K562 (cell line): ENCODE data around the gene PTPRG. TPM values are rescaled to one million over a fixed set of nuclear protein-coding genes. Genes with fewer than 3 reads are reported as not detected.

ENCODE experiments used
- ATAC-seq: fragments of 200-7000 bp; cut with Tn5 transposase; 3 replicates; pipeline ENCODE4 v1.9.1; 2020; ENCODE audit warnings: moderate library complexity
- BruUV-seq: library from RNA; stranded (reverse); fragments of 400-500 nt; replicated peaks from 2 replicates; lab custom pipeline; 2021; lab: Mats Ljungman, UMichigan
- CTCF ChIA-PET: fragments of 300-600 bp; formaldehyde crosslinking; extraction: SDS; loops from one replicate; lab custom pipeline; 2021; ENCODE audit warnings: low intra/inter-chr PET ratio; lab: Yijun Ruan, JAX
- POLR2A ChIA-PET: fragments of 300-600, 350-650 bp; sonication (Branson Sonifier 250); formaldehyde crosslinking; extraction: SDS; loops from one replicate; lab custom pipeline; 2021; ENCODE audit warnings: antibody characterized with exemption, inconsistent platforms; lab: Yijun Ruan, JAX
- DNase-seq, 4 experiments: peaks; one replicate each; pipeline versions ENCODE4 v3.0.0 to v3.0.0-alpha.2; 2011 to 2018; ENCODE audit warnings: low spot score in 3 of 4, mixed read lengths in 3 of 4; ENCODE audit errors: extremely low read depth in 1 of 4
- FAIRE-seq: peaks from 2 replicates; lab custom pipeline; 2011; peaks lifted over from hg19 to GRCh38; lab: Jason Lieb, UNC
- H2AFZ ChIP-seq: 2 replicates; pipeline ENCODE4 v1.6.0; 2011; ENCODE audit warnings: low read depth, low read length, control low read depth, inconsistent platforms
- H3K27ac ChIP-seq: fragments of 200-600 bp; 3 replicates; pipeline ENCODE4 v1.8.0; 2011; ENCODE audit warnings: low read depth, mild to moderate bottlenecking, control low read depth, inconsistent platforms, low read length, moderate library complexity, mixed read lengths; ENCODE audit errors: extremely low read depth
- H3K27me3 ChIP-seq, 2 experiments: fragments of 300-600 bp in 1 of 2; 2 replicates in 1 of 2; 3 replicates in 1 of 2; pipeline versions ENCODE4 v1.6.0 to v1.8.0; 2011; ENCODE audit warnings: inconsistent platforms in 2 of 2, low read length in 2 of 2, mild to moderate bottlenecking in 1 of 2, mixed read lengths in 1 of 2, moderate library complexity in 1 of 2; ENCODE audit not compliant: control insufficient read depth in 2 of 2, insufficient read depth in 2 of 2
- H3K36me3 ChIP-seq: fragments of 300-600 bp; 3 replicates; pipeline ENCODE4 v1.8.0; 2011; ENCODE audit warnings: mild to moderate bottlenecking, low read length, inconsistent platforms; ENCODE audit not compliant: control insufficient read depth, insufficient read depth
- H3K4me1 ChIP-seq, 2 experiments: fragments of 200-600 bp in 1 of 2; replicated peaks in 1 of 2; 2 replicates in 1 of 2; 3 replicates in 1 of 2; pipeline versions ENCODE4 v1.5.1 to v1.8.0; 2011; ENCODE audit warnings: inconsistent platforms in 2 of 2, low read length in 2 of 2, mild to moderate bottlenecking in 1 of 2, mixed read lengths in 1 of 2, moderate library complexity in 1 of 2; ENCODE audit not compliant: control insufficient read depth in 2 of 2, insufficient read depth in 2 of 2
- H3K4me2 ChIP-seq: 2 replicates; pipeline ENCODE4 v1.6.1; 2011; ENCODE audit warnings: low read length, control low read depth, inconsistent platforms, mixed read lengths; ENCODE audit not compliant: insufficient read depth
- H3K4me3 ChIP-seq: fragments of 200-600 bp; sonication (generic), shearing (Covaris generic); 2 replicates; pipeline ENCODE4 v1.5.1; 2016; ENCODE audit warnings: control low read depth, inconsistent platforms
- H3K79me2 ChIP-seq: fragments of 200-600 bp; 3 replicates; pipeline ENCODE4 v1.8.0; 2011; ENCODE audit warnings: low read length, inconsistent platforms; ENCODE audit not compliant: control insufficient read depth, insufficient read depth
- H3K9ac ChIP-seq, 2 experiments: 2 replicates each; pipeline versions ENCODE4 v1.6.0 to v1.6.1; 2011; ENCODE audit warnings: low read depth in 2 of 2, low read length in 2 of 2, control low read depth in 1 of 2, inconsistent platforms in 1 of 2, mild to moderate bottlenecking in 1 of 2, mixed read lengths in 1 of 2; ENCODE audit not compliant: insufficient read depth in 1 of 2
- H3K9me1 ChIP-seq: one replicate; pipeline ENCODE4 v1.6.0; 2011; ENCODE audit warnings: inconsistent platforms, mild to moderate bottlenecking, low read length, moderate library complexity; ENCODE audit not compliant: control insufficient read depth, insufficient read depth
- H3K9me3 ChIP-seq: replicated peaks from 2 replicates; pipeline ENCODE4 v1.5.1; 2011; ENCODE audit warnings: low read depth, low read length, inconsistent platforms; ENCODE audit not compliant: control insufficient read depth, insufficient read depth
- H4K20me1 ChIP-seq: replicated peaks from 2 replicates; pipeline ENCODE4 v1.6.1; 2011; ENCODE audit warnings: low read length, inconsistent platforms, mixed read lengths; ENCODE audit not compliant: control insufficient read depth, insufficient read depth
- CSDE1 ChIP-seq, 2 experiments: fragments of 450-650 bp; IDR thresholded peaks; 2 replicates each; pipeline ENCODE4 v1.6.1; 2016; ENCODE audit warnings: mild to moderate bottlenecking in 1 of 2
- CTBP1 ChIP-seq: fragments of 450-650 bp; IDR thresholded peaks from 2 replicates; pipeline ENCODE4 v1.6.1; 2016; ENCODE audit warnings: borderline replicate concordance
- CXXC5 ChIP-seq: fragments of 250-450 bp; sonication (Bioruptor Pico); IDR thresholded peaks from 2 replicates; pipeline ENCODE4 v1.8.0; 2022; ENCODE audit warnings: inconsistent platforms, mild to moderate bottlenecking, moderate library complexity
- POLR2G ChIP-seq: fragments of 200-400 bp; formaldehyde crosslinking; IDR thresholded peaks from 2 replicates; pipeline ENCODE4 v1.6.1; 2017; ENCODE audit warnings: low read depth, mild to moderate bottlenecking, antibody characterized with exemption, low read length, moderate library complexity
- RFX5 ChIP-seq: IDR thresholded peaks from 2 replicates; pipeline ENCODE4 v1.6.1; 2011; ENCODE audit warnings: low read depth, mild to moderate bottlenecking, improper control_type of control experiment, low read length
- ZNF408 ChIP-seq: fragments of 250-450 bp; sonication (Bioruptor Pico); IDR thresholded peaks from 2 replicates; pipeline ENCODE4 v1.4.0; 2020; ENCODE audit warnings: low read depth, mild to moderate bottlenecking, moderate library complexity
- ZNF77 ChIP-seq: fragments of 250-450 bp; sonication (Bioruptor Pico); IDR thresholded peaks from 2 replicates; pipeline ENCODE4 v1.5.0; 2020
- WGBS: fragments of 100-300 bp; shearing (Covaris generic); methylation state at CpG from one replicate; pipeline ENCODE4 v1.1.6; 2016; ENCODE audit warnings: low coverage, mixed read lengths; ENCODE audit not compliant: insufficient coverage; ENCODE audit errors: missing lambda C conversion rate; 5-methylcytosine and 5-hydroxymethylcytosine counted together
- in situ Hi-C: fragments of 300-500 bp; cut with MboI; formaldehyde crosslinking; loops from 4 replicates; pipeline ENCODE4 v1.15.0; 2018; ENCODE audit warnings: inconsistent platforms, mixed read lengths
- intact Hi-C: fragments of 100-400 bp; cut with micrococcal nuclease; formaldehyde crosslinking; loops from 2 replicates; pipeline ENCODE4 v1.14.2; 2022
- polyA plus RNA-seq, 8 experiments: library from polyadenylated mRNA; depleted of rRNA in 4 of 8; stranded (reverse) in 5 of 8; unstranded in 3 of 8; fragments of >200 nt; fragmentation: Nextera tagmentation in 2 of 8; fragmentation: Illumina TruSeq in 1 of 8; extraction: Ambion mirVana in 2 of 8; extraction: Trizol in 1 of 8; gene quantifications; 2 replicates each; pipeline versions ENCODE4 v1.2.1 to v1.2.3, GENCODE V29; 2011 to 2014; ENCODE audit warnings: inconsistent platforms in 1 of 8, missing spikeins in 1 of 8
- total RNA-seq, 7 experiments: library from RNA; depleted of rRNA in 6 of 7; stranded (reverse); fragments of >200 nt in 6 of 7; fragmentation: Illumina TruSeq in 2 of 7; extraction: Trizol in 2 of 7; gene quantifications; 2 replicates each; pipeline versions ENCODE4 v1.2.1 to v1.2.3, GENCODE V29; 2011 to 2021; ENCODE audit warnings: low replicate concordance in 1 of 7
- TF ChIP-seq, protein P1 (sequence below), 2 experiments: fragments of 450-650 bp; formaldehyde crosslinking in 1 of 2; IDR thresholded peaks; 2 replicates each; pipeline versions ENCODE4 v1.4.0 to v1.6.1; 2014 to 2020; ENCODE audit warnings: mild to moderate bottlenecking in 2 of 2, borderline replicate concordance in 1 of 2, low read depth in 1 of 2
- TF ChIP-seq, protein P2 (sequence below): sonication (generic); formaldehyde crosslinking; IDR thresholded peaks from 2 replicates; pipeline ENCODE4 v1.8.1; 2023; ENCODE audit warnings: mild to moderate bottlenecking, missing genetic modification reagents

Gene PTPRG
- total and polyA plus RNA-seq, 9 of the 15 experiments (the other 6 are each of a cell fraction or from before 2014, with no cell fraction given): 0.16 TPM; not detected in 8

DNA sequence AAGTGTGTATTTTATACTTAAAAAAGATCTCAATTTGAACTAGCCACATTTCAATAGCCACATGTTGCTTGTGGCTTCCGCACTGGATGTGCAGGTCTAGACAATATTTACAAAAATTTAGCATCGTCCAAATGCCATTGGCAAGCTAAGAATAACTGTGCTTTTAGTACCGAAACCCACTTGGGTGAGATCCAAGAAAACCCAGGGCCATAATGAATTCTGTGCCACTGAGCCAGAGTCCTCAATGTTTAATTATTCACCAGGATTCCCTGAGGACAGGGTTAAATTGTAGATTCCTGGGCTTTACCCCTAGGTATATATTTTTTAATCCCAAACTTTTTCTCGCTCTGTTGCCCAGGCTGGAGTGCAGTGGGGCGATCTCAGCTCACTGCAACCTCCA lies 22.9 kb upstream of the PTPRG start:
- in situ Hi-C loops: no loop called here
- intact Hi-C loops: no loop called here

More for the DNA sequence above, 22.9 kb upstream of the PTPRG start:
- Histone ChIP-seq H3K4me2 (no peak overlapping the region), H3K27me3 (no peaks in the 10 kb centered on the region), H3K79me2 (no peaks in the 10 kb centered on the region), H3K9me3 (no peaks in the 10 kb centered on the region), H3K9ac (no peak overlapping the region), H3K36me3 (no peaks in the 10 kb centered on the region), H2AFZ (no peak overlapping the region), H4K20me1 (no peaks in the 10 kb centered on the region), H3K4me1 (no peaks in the 10 kb centered on the region), H3K27ac (no peak overlapping the region), H3K4me3 (no peak overlapping the region), H3K9me1 (no peaks in the 10 kb centered on the region)
- TF ChIP-seq, protein P1, sequence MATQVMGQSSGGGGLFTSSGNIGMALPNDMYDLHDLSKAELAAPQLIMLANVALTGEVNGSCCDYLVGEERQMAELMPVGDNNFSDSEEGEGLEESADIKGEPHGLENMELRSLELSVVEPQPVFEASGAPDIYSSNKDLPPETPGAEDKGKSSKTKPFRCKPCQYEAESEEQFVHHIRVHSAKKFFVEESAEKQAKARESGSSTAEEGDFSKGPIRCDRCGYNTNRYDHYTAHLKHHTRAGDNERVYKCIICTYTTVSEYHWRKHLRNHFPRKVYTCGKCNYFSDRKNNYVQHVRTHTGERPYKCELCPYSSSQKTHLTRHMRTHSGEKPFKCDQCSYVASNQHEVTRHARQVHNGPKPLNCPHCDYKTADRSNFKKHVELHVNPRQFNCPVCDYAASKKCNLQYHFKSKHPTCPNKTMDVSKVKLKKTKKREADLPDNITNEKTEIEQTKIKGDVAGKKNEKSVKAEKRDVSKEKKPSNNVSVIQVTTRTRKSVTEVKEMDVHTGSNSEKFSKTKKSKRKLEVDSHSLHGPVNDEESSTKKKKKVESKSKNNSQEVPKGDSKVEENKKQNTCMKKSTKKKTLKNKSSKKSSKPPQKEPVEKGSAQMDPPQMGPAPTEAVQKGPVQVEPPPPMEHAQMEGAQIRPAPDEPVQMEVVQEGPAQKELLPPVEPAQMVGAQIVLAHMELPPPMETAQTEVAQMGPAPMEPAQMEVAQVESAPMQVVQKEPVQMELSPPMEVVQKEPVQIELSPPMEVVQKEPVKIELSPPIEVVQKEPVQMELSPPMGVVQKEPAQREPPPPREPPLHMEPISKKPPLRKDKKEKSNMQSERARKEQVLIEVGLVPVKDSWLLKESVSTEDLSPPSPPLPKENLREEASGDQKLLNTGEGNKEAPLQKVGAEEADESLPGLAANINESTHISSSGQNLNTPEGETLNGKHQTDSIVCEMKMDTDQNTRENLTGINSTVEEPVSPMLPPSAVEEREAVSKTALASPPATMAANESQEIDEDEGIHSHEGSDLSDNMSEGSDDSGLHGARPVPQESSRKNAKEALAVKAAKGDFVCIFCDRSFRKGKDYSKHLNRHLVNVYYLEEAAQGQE (IDR thresholded peaks at IDR 0.05; ENCODE audit: borderline replicate concordance): no peak
- TF ChIP-seq, protein P1 (CRISPR knock-in tag; IDR thresholded peaks at IDR 0.05; ENCODE audit: low read depth): no peak
- no peak for TF ChIP-seq RFX5
- no peak for TF ChIP-seq POLR2G
- no peak for TF ChIP-seq ZNF77 (CRISPR knock-in tag)
- no peak for TF ChIP-seq CSDE1 (IDR thresholded peaks at IDR 0.05)
- no peak for TF ChIP-seq ZNF408 (CRISPR knock-in tag)
- TF ChIP-seq, protein P2, sequence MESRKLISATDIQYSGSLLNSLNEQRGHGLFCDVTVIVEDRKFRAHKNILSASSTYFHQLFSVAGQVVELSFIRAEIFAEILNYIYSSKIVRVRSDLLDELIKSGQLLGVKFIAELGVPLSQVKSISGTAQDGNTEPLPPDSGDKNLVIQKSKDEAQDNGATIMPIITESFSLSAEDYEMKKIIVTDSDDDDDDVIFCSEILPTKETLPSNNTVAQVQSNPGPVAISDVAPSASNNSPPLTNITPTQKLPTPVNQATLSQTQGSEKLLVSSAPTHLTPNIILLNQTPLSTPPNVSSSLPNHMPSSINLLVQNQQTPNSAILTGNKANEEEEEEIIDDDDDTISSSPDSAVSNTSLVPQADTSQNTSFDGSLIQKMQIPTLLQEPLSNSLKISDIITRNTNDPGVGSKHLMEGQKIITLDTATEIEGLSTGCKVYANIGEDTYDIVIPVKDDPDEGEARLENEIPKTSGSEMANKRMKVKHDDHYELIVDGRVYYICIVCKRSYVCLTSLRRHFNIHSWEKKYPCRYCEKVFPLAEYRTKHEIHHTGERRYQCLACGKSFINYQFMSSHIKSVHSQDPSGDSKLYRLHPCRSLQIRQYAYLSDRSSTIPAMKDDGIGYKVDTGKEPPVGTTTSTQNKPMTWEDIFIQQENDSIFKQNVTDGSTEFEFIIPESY (CRISPR knock-in tag): no peak
- TF ChIP-seq CXXC5 (CRISPR knock-in tag): no peak
- TF ChIP-seq CTBP1: no peak
- no TSS peak for BruUV-seq
- ChIA-PET CTCF (no interaction called here), POLR2A (no interaction called here)
- no peak for ATAC-seq
- WGBS: 13% methylated on average over 5 of the region's 5 CpGs
- no peak for DNase-seq
- FAIRE-seq: no peak
